HepG2 (cell line): ENCODE results near the gene DERL2. TPM values are rescaled to one million over a fixed set of nuclear protein-coding genes. Genes with fewer than 3 reads are reported as not detected.
A peak's percentile ranks its signal among the peaks of the same experiment; 100 is the strongest.

Source experiments
- CBX2 ChIP-seq, 2 experiments: fragments of 200-600 bp in 1 of 2; sonication (generic); formaldehyde crosslinking in 1 of 2; IDR thresholded peaks; 2 replicates each; pipeline versions ENCODE4 v1.7.0 to v1.8.1; 2018 to 2022; ENCODE audit warnings: low read depth in 2 of 2, low read length in 1 of 2, mild to moderate bottlenecking in 1 of 2, missing genetic modification reagents in 1 of 2
- CREM ChIP-seq, 2 experiments: sonication (generic) in 1 of 2; formaldehyde crosslinking in 1 of 2; IDR thresholded peaks; 2 replicates each; pipeline versions ENCODE4 v1.4.0 to v1.6.1; 2016 to 2020; ENCODE audit warnings: antibody characterized with exemption in 1 of 2, mild to moderate bottlenecking in 1 of 2, missing genetic modification reagents in 1 of 2
- FOSL1 ChIP-seq: sonication (generic); formaldehyde crosslinking; IDR thresholded peaks from 2 replicates; pipeline ENCODE4 v1.9.0; 2021; ENCODE audit warnings: missing genetic modification reagents, borderline replicate concordance
- FOXK1 ChIP-seq: sonication (generic); formaldehyde crosslinking; IDR thresholded peaks from 2 replicates; pipeline ENCODE4 v1.4.0; 2020; ENCODE audit warnings: low read depth, missing genetic modification reagents, borderline replicate concordance
- GPN1 ChIP-seq: sonication (generic); formaldehyde crosslinking; IDR thresholded peaks from 2 replicates; pipeline ENCODE4 v1.5.1; 2020; ENCODE audit warnings: missing genetic modification reagents, borderline replicate concordance
- HOXA9 ChIP-seq: sonication (generic); formaldehyde crosslinking; IDR thresholded peaks from 2 replicates; pipeline ENCODE4 v1.8.1; 2022; ENCODE audit warnings: missing genetic modification reagents, mild to moderate bottlenecking, moderate library complexity, borderline replicate concordance
- MAFF ChIP-seq: IDR thresholded peaks from 2 replicates; pipeline ENCODE4 v1.6.1; 2011; ENCODE audit warnings: low read depth, low read length, improper control_type of control experiment
- NAIF1 ChIP-seq: sonication (generic); formaldehyde crosslinking; IDR thresholded peaks from 2 replicates; pipeline ENCODE4 v1.5.0; 2020; ENCODE audit warnings: mild to moderate bottlenecking, missing genetic modification reagents, borderline replicate concordance
- NFE2 ChIP-seq: sonication (generic); formaldehyde crosslinking; IDR thresholded peaks from 2 replicates; pipeline ENCODE4 v1.4.0; 2020; ENCODE audit warnings: missing genetic modification reagents
- PAF1 ChIP-seq: IDR thresholded peaks from 2 replicates; pipeline ENCODE4 v1.6.1; 2016; ENCODE audit warnings: missing genetic modification reagents, missing compliant biosample characterization
- ZFP1 ChIP-seq: IDR thresholded peaks from 2 replicates; pipeline ENCODE4 v1.6.1; 2016
- ZNF234 ChIP-seq: sonication (generic); formaldehyde crosslinking; conservative IDR thresholded peaks from 2 replicates; pipeline ENCODE4 v1.5.1; 2020; ENCODE audit warnings: mild to moderate bottlenecking, missing genetic modification reagents
- ZNF33B ChIP-seq: sonication (generic); formaldehyde crosslinking; IDR thresholded peaks from 2 replicates; pipeline ENCODE4 v1.5.1; 2020; ENCODE audit warnings: mild to moderate bottlenecking, missing genetic modification reagents
- ZNF605 ChIP-seq: sonication (generic); formaldehyde crosslinking; IDR thresholded peaks from 2 replicates; pipeline ENCODE4 v1.8.0; 2022; ENCODE audit warnings: mild to moderate bottlenecking, missing genetic modification reagents
- ZNF629 ChIP-seq: sonication (generic); formaldehyde crosslinking; conservative IDR thresholded peaks from 2 replicates; pipeline ENCODE4 v1.5.0; 2020; ENCODE audit warnings: missing genetic modification reagents
- ZSCAN30 ChIP-seq: sonication (generic); formaldehyde crosslinking; IDR thresholded peaks from 2 replicates; pipeline ENCODE4 v1.5.0; 2020; ENCODE audit warnings: mild to moderate bottlenecking, missing genetic modification reagents
- polyA plus RNA-seq, 8 experiments: library from polyadenylated mRNA; depleted of rRNA in 3 of 8; stranded (reverse) in 7 of 8; unstranded in 1 of 8; fragments of >200 nt; fragmentation: Illumina TruSeq in 4 of 8; extraction: Trizol in 4 of 8; gene quantifications; 2 replicates each; pipeline versions ENCODE4 v1.2.1 to v1.2.3, GENCODE V29; 2011 to 2016; ENCODE audit warnings: low read depth in 4 of 8, missing spikeins in 1 of 8, mixed read lengths in 1 of 8; ENCODE audit not compliant: insufficient read depth in 1 of 8
- total RNA-seq, 5 experiments: library from RNA; depleted of rRNA; stranded (reverse); fragments of >200 nt; fragmentation: Illumina TruSeq; extraction: Trizol; gene quantifications; 2 replicates each; pipeline ENCODE4 v1.2.3, GENCODE V29; 2016; ENCODE audit warnings: low read depth in 1 of 5
- TF ChIP-seq, protein P1 (sequence below): sonication (generic); formaldehyde crosslinking; IDR thresholded peaks from 2 replicates; pipeline ENCODE4 v1.5.1; 2020; ENCODE audit warnings: missing genetic modification reagents, mild to moderate bottlenecking, borderline replicate concordance
- TF ChIP-seq, protein P2 (sequence below): sonication (generic); formaldehyde crosslinking; IDR thresholded peaks from 2 replicates; pipeline ENCODE4 v1.8.1; 2023; ENCODE audit warnings: missing genetic modification reagents, mild to moderate bottlenecking, borderline replicate concordance
- TF ChIP-seq, protein P3 (sequence below): sonication (generic); formaldehyde crosslinking; IDR thresholded peaks from 2 replicates; pipeline ENCODE4 v1.4.0; 2020; ENCODE audit warnings: mild to moderate bottlenecking, missing genetic modification reagents

DERL2 gene
- total and polyA plus RNA-seq, 2 of the 13 experiments (the other 11 are each of a cell fraction or from before 2014, with no cell fraction given): 59.3 to 65.2 TPM

DNA sequence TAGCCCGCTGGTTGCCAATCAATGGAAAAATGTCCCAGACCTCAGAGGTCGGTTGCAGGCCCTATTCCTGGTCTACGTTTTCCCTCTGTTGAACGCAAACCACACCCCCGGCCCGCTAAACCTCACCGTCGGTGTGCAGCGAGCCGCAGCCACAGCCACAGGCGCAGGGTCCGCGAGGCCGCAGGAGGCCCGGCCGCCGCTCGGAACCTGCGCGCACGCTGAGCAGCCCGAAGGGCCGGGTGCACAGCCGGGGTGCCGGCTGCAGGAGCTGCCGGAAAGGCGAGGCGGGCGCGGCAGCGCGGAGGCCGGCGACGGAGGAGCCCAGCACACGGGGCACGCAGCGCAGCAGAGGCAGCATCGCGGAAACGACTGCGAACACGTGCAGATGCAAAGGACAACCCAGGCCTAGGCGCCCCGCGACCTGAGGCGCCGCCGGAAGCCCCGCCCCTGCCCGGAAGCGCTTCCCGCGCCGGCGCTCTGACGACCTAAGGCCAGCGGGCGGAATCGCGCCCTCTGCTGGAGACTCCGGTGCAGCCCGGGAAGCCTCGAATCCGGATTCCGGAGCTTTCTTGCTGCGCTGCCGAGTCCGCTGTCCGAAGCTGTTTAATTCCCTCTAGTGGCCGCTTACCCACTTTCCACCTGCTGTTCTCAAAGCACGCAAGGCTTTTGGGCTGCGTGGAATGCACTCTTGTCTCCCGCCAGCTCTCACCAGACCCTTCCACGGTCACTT lies 47.1 kb downstream of the DERL2 start, which contains the start of gene C1QBP (continued):
- TF ChIP-seq ZSCAN30 (CRISPR knock-in tag) (peak; percentile 75; the same call in 1 of the 2 replicates), ZNF605 (peak; percentile 87), ZFP1 (CRISPR knock-in tag) (no peak), GPN1 (CRISPR knock-in tag) (no peak), CREM (IDR thresholded peaks at IDR 0.05) (no peak), CREM (CRISPR knock-in tag; IDR thresholded peaks at IDR 0.05) (no peak), NAIF1 (CRISPR knock-in tag) (no peak; the same call in 1 of the 2 replicates), PAF1 (CRISPR knock-in tag) (no peak), CBX2 (IDR thresholded peaks at IDR 0.05; ENCODE audit: low read depth, low read length) (no peak), CBX2 (CRISPR knock-in tag; IDR thresholded peaks at IDR 0.05; ENCODE audit: low read depth) (no peak), HOXA9 (CRISPR knock-in tag) (peak; percentile 77; the same call in 1 of the 2 replicates), ZNF234 (CRISPR knock-in tag) (peak; percentile 56; the same call in 1 of the 2 replicates), FOXK1 (0 out of 2 replicates have a peak, but pooled peaks have one; percentile 26), MAFF (no peak), ZNF629 (CRISPR knock-in tag) (peak; percentile 46; the same call in 1 of the 2 replicates), FOSL1 (CRISPR knock-in tag) (no peak), ZNF33B (CRISPR knock-in tag) (peak; percentile 57; the same call in 1 of the 2 replicates), NFE2 (no peak)
- TF ChIP-seq, protein P1, sequence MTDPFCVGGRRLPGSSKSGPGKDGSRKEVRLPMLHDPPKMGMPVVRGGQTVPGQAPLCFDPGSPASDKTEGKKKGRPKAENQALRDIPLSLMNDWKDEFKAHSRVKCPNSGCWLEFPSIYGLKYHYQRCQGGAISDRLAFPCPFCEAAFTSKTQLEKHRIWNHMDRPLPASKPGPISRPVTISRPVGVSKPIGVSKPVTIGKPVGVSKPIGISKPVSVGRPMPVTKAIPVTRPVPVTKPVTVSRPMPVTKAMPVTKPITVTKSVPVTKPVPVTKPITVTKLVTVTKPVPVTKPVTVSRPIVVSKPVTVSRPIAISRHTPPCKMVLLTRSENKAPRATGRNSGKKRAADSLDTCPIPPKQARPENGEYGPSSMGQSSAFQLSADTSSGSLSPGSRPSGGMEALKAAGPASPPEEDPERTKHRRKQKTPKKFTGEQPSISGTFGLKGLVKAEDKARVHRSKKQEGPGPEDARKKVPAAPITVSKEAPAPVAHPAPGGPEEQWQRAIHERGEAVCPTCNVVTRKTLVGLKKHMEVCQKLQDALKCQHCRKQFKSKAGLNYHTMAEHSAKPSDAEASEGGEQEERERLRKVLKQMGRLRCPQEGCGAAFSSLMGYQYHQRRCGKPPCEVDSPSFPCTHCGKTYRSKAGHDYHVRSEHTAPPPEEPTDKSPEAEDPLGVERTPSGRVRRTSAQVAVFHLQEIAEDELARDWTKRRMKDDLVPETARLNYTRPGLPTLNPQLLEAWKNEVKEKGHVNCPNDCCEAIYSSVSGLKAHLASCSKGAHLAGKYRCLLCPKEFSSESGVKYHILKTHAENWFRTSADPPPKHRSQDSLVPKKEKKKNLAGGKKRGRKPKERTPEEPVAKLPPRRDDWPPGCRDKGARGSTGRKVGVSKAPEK (CRISPR knock-in tag): no peak
- TF ChIP-seq, protein P2, sequence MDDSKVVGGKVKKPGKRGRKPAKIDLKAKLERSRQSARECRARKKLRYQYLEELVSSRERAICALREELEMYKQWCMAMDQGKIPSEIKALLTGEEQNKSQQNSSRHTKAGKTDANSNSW: peak; percentile 37; the same call in 1 of the 2 replicates
- TF ChIP-seq, protein P3, sequence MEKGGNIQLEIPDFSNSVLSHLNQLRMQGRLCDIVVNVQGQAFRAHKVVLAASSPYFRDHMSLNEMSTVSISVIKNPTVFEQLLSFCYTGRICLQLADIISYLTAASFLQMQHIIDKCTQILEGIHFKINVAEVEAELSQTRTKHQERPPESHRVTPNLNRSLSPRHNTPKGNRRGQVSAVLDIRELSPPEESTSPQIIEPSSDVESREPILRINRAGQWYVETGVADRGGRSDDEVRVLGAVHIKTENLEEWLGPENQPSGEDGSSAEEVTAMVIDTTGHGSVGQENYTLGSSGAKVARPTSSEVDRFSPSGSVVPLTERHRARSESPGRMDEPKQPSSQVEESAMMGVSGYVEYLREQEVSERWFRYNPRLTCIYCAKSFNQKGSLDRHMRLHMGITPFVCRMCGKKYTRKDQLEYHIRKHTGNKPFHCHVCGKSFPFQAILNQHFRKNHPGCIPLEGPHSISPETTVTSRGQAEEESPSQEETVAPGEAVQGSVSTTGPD (CRISPR knock-in tag): no peak
